Activated B cell treated with CpG ODN at 0.5 μM for 24 hours (primary cell): ENCODE data around the gene MGAT1. TPM values are rescaled to one million over a fixed set of nuclear protein-coding genes. Genes with fewer than 3 reads are reported as not detected.

Experiments
- ATAC-seq: fragments of 200-7000 bp; cut with Tn5 transposase; one replicate; pipeline ENCODE4 v1.10.0; 2021; ENCODE audit warnings: low read depth, mild to moderate bottlenecking, moderate library complexity
- CTCF ChIA-PET: fragments of 350-600 bp; sonication (Branson Sonifier 250); formaldehyde crosslinking; loops from one replicate; lab custom pipeline; 2021; ENCODE audit warnings: antibody characterized with exemption; lab: Charles Lee
- POLR2A ChIA-PET: fragments of 350-600 bp; sonication (Branson Sonifier 250); formaldehyde crosslinking; loops from one replicate; lab custom pipeline; 2021; ENCODE audit warnings: antibody characterized with exemption; lab: Charles Lee
- DNase-seq: peaks from one replicate; pipeline ENCODE4 v3.0.0; 2022
- H3K27ac Mint-ChIP-seq: one replicate; pipeline ENCODE4 v1.8.0; 2020; ENCODE audit warnings: mixed read lengths
- H3K27me3 Mint-ChIP-seq: one replicate; pipeline ENCODE4 v1.8.0; 2021; ENCODE audit warnings: mixed read lengths
- H3K36me3 Mint-ChIP-seq: one replicate; pipeline ENCODE4 v1.8.0; 2021; ENCODE audit warnings: low read depth, mixed read lengths
- H3K4me1 Mint-ChIP-seq: one replicate; pipeline ENCODE4 v1.8.0; 2021; ENCODE audit warnings: mixed read lengths
- H3K4me3 Mint-ChIP-seq: one replicate; pipeline ENCODE4 v1.8.0; 2020; ENCODE audit warnings: mild to moderate bottlenecking, mixed read lengths
- H3K9me3 Mint-ChIP-seq: one replicate; pipeline ENCODE4 v1.8.0; 2020; ENCODE audit warnings: mixed read lengths
- CTCF ChIP-seq: fragments of 200-600 bp; IDR thresholded peaks from one replicate; pipeline ENCODE4 v1.8.0; 2022; ENCODE audit warnings: antibody characterized with exemption, mild to moderate bottlenecking
- intact Hi-C: fragments of 100-400 bp; cut with micrococcal nuclease; formaldehyde crosslinking; loops from one replicate; pipeline ENCODE4 v1.15.1; 2024
- total RNA-seq: library from RNA; stranded (reverse); gene quantifications from 2 replicates; pipeline ENCODE4 v1.2.3, GENCODE V29; 2022

The MGAT1 gene
- total RNA-seq, 1 donor from 2014 or later, result 74.5 TPM

GRCh38 chr5:180824630-180825476 is 22.2 kb upstream of the MGAT1 start:
- H3K27me3 Mint-ChIP-seq, result no peaks in the 10 kb centered on the region
- intact Hi-C loops, result no loop called here
- ChIA-PET CTCF (interaction anchor here (1.1 kb wide), 1 partner anchor 21 kb away, joined by 3 read pairs; no protein-coding TSS in a partner anchor), POLR2A (interaction anchor here (1.7 to 1.9 kb wide), 2 partner anchors 15 to 21 kb away, joined by 6 read pairs; no protein-coding TSS in a partner anchor)
- H3K4me3 Mint-ChIP-seq, result no peak overlapping the region
- H3K9me3 Mint-ChIP-seq, result peaks cover 2% of the 10 kb centered on the region
- ATAC-seq (no peak), DNase-seq (no peak)
- no peak for TF ChIP-seq CTCF
- H3K4me1 Mint-ChIP-seq, result peaks cover 30% of the 10 kb centered on the region
- H3K36me3 Mint-ChIP-seq, result peaks cover 11% of the 10 kb centered on the region
- no peak overlapping the region for H3K27ac Mint-ChIP-seq

- Mint-ChIP-seq H3K27ac (no peak overlapping the region), H3K4me3 (no peak overlapping the region), H3K36me3 (peaks cover 4% of the 10 kb centered on the region), H3K9me3 (no peaks in the 10 kb centered on the region), H3K4me1 (peaks cover 22% of the 10 kb centered on the region), H3K27me3 (no peaks in the 10 kb centered on the region)
- no peak for TF ChIP-seq CTCF
- ATAC-seq (no peak), DNase-seq (no peak)
- ChIA-PET POLR2A (interaction anchor here (1.1 to 1.9 kb wide), 3 partner anchors 8 to 21 kb away, joined by 3 to 6 read pairs (median 6); no protein-coding TSS in a partner anchor), CTCF (no interaction called here)
- intact Hi-C loops, result no loop called here
Measured at GRCh38 chr5:180823940-180824629, 21.5 kb upstream of the MGAT1 start.

- H3K4me3 Mint-ChIP-seq, result no peak overlapping the region
- no peak for DNase-seq
- H3K27ac Mint-ChIP-seq, result no peak overlapping the region
- no peak for TF ChIP-seq CTCF
- ChIA-PET CTCF (no interaction called here), POLR2A (interaction anchor here (1.1 to 1.9 kb wide), 3 partner anchors 9 to 20 kb away, joined by 3 to 6 read pairs (median 6); no protein-coding TSS in a partner anchor)
- H3K36me3 Mint-ChIP-seq, result no peaks in the 10 kb centered on the region
- peaks cover 23% of the 10 kb centered on the region for H3K4me1 Mint-ChIP-seq
- intact Hi-C loops, result no loop called here
- ATAC-seq, result no peak
- no peaks in the 10 kb centered on the region for H3K9me3 Mint-ChIP-seq
- H3K27me3 Mint-ChIP-seq, result no peaks in the 10 kb centered on the region
Measured at GRCh38 chr5:180823346-180823745, 20.7 kb upstream of the MGAT1 start.

- no peak overlapping the region for H3K4me3 Mint-ChIP-seq
- intact Hi-C loops, result no loop called here
- ChIA-PET POLR2A (interaction anchor here (0.7 to 1.4 kb wide), 7 partner anchors 9 to 366 kb away, joined by 3 to 19 read pairs (median 5); no protein-coding TSS in a partner anchor), CTCF (interaction anchor here (1.3 kb wide), 1 partner anchor 8 kb away, joined by 3 read pairs; no protein-coding TSS in a partner anchor)
- H3K4me1 Mint-ChIP-seq, result peaks cover 41% of the 10 kb centered on the region
- no peak for ATAC-seq
- H3K27me3 Mint-ChIP-seq, result no peaks in the 10 kb centered on the region
- TF ChIP-seq CTCF, result no peak
- H3K9me3 Mint-ChIP-seq, result no peaks in the 10 kb centered on the region
- no peak overlapping the region for H3K27ac Mint-ChIP-seq
- DNase-seq, result no peak
- H3K36me3 Mint-ChIP-seq, result no peaks in the 10 kb centered on the region
Measured at GRCh38 chr5:180821538-180821937, 18.9 kb upstream of the MGAT1 start.
